Measurements from ENCODE around the gene FNIP1. TPM values are rescaled to one million over a fixed set of nuclear protein-coding genes. Genes with fewer than 3 reads are reported as not detected.
"Not testable (repeated sequence)": the region's sequence is repeated elsewhere in the genome, so short reads cannot be mapped to it uniquely, and the experiment has no call there.

Gene FNIP1
- total RNA-seq, 6 experiments from 2014 or later, result 14.2 to 25.2 (median 20.9) TPM

- Histone ChIP-seq H3K27me3 (no peaks in the 10 kb centered on the region), H3K36me3 (peaks cover 0 to 5% (median 0%) of the 10 kb centered on the region in 4 donors), H3K27ac (no peak overlapping the region), H3K4me3 (no peak overlapping the region), H3K4me1 (peaks cover 0 to 26% (median 10%) of the 10 kb centered on the region in 4 donors), H3K9me3 (no peaks in the 10 kb centered on the region)
- no peak for ATAC-seq
- no peak for DNase-seq
- WGBS (ENCODE audit: insufficient coverage, low coverage, low lambda C conversion rate, missing lambda C conversion rate), result 96% methylated on average over 4 of the region's 5 CpGs
- intact Hi-C loops (cut with DNase I), result no loop called here
- TF ChIP-seq CTCF (IDR thresholded peaks at IDR 0.05), result no peak
- TF ChIP-seq POLR2A (IDR thresholded peaks at IDR 0.05), result no peak
Observed at GRCh38 chr5:131682175-131682574, 114.6 kb downstream of the FNIP1 start.

- TF ChIP-seq POLR2A (IDR thresholded peaks at IDR 0.05) (no peak), CTCF (IDR thresholded peaks at IDR 0.05) (no peak)
- Histone ChIP-seq H3K27ac (peak overlapping the region in 1 of 3 donors; percentile 4), H3K27me3 (no peaks in the 10 kb centered on the region), H3K9me3 (no peaks in the 10 kb centered on the region), H3K4me3 (no peak overlapping the region), H3K4me1 (peaks cover 0 to 24% (median 6%) of the 10 kb centered on the region in 4 donors), H3K36me3 (peaks cover 0 to 5% (median 0%) of the 10 kb centered on the region in 4 donors)
- intact Hi-C loops (cut with DNase I), result no loop called here
- DNase-seq, result no peak
- WGBS (ENCODE audit: insufficient coverage, low coverage, low lambda C conversion rate, missing lambda C conversion rate), result 33% methylated on average over 1 of the region's 1 CpG
- ATAC-seq, result no peak
Observed at GRCh38 chr5:131679911-131680310, 116.9 kb downstream of the FNIP1 start.

GRCh38 chr5:131678273-131678672, 118.5 kb downstream of the FNIP1 start:
- H3K4me1 ChIP-seq, result peaks cover 0 to 14% (median 0%) of the 10 kb centered on the region in 4 donors
- H3K9me3 ChIP-seq; ATAC-seq; H3K4me3 ChIP-seq; H3K27me3 ChIP-seq; intact Hi-C loops (cut with DNase I); H3K36me3 ChIP-seq; DNase-seq: not testable (repeated sequence)
- WGBS (ENCODE audit: insufficient coverage, low coverage, low lambda C conversion rate, missing lambda C conversion rate), result 85% methylated on average over 9 of the region's 10 CpGs
- H3K27ac ChIP-seq, result peak overlapping the region in 1 of 3 donors; percentile 63

- DNase-seq (no peak), ATAC-seq (peak in 3 of 4 donors; percentile 63 to 79 (median 72))
- TF ChIP-seq CTCF (IDR thresholded peaks at IDR 0.05) (no peak), POLR2A (IDR thresholded peaks at IDR 0.05) (no peak)
- peaks cover 0 to 23% (median 0%) of the 10 kb centered on the region in 4 donors for H3K4me1 ChIP-seq
- peaks cover 0 to 5% (median 0%) of the 10 kb centered on the region in 4 donors for H3K36me3 ChIP-seq
- no peaks in the 10 kb centered on the region for H3K27me3 ChIP-seq
- no peaks in the 10 kb centered on the region for H3K9me3 ChIP-seq
- intact Hi-C loops (cut with DNase I), result no loop called here
- H3K27ac ChIP-seq, result peak overlapping the region; percentile 1 to 63 (median 17)
- no peak overlapping the region for H3K4me3 ChIP-seq
- WGBS (ENCODE audit: insufficient coverage, low coverage, low lambda C conversion rate, missing lambda C conversion rate), result 10% methylated on average over 3 of the region's 3 CpGs
Observed at GRCh38 chr5:131677115-131677514, 119.7 kb downstream of the FNIP1 start.

- H3K4me1 ChIP-seq, result peaks cover 0 to 33% (median 0%) of the 10 kb centered on the region in 4 donors
- DNase-seq (no peak), ATAC-seq (no peak)
- peak overlapping the region in 2 of 3 donors; percentile 36 to 74 for H3K27ac ChIP-seq
- WGBS (ENCODE audit: insufficient coverage, low coverage, low lambda C conversion rate, missing lambda C conversion rate), result 70% methylated on average over 6 of the region's 6 CpGs
- no peaks in the 10 kb centered on the region for H3K9me3 ChIP-seq
- TF ChIP-seq POLR2A (IDR thresholded peaks at IDR 0.05) (no peak), CTCF (IDR thresholded peaks at IDR 0.05) (no peak)
- H3K36me3 ChIP-seq, result peaks cover 0 to 19% (median 7%) of the 10 kb centered on the region in 4 donors
- intact Hi-C loops (cut with DNase I), result no loop called here
- no peaks in the 10 kb centered on the region for H3K27me3 ChIP-seq
- H3K4me3 ChIP-seq, result no peak overlapping the region
Observed at GRCh38 chr5:131672776-131673175, 124.0 kb downstream of the FNIP1 start.
